GM12874 (cell line): ENCODE data around the gene TWSG1.

Source experiments
- TF ChIP-seq, protein P1 (sequence below): IDR thresholded peaks from 2 replicates; pipeline ENCODE4 v1.5.1; 2011; ENCODE audit warnings: low read depth, mild to moderate bottlenecking, control low read depth, low read length, moderate library complexity; ENCODE audit not compliant: insufficient read depth

The TWSG1 gene

DNA sequence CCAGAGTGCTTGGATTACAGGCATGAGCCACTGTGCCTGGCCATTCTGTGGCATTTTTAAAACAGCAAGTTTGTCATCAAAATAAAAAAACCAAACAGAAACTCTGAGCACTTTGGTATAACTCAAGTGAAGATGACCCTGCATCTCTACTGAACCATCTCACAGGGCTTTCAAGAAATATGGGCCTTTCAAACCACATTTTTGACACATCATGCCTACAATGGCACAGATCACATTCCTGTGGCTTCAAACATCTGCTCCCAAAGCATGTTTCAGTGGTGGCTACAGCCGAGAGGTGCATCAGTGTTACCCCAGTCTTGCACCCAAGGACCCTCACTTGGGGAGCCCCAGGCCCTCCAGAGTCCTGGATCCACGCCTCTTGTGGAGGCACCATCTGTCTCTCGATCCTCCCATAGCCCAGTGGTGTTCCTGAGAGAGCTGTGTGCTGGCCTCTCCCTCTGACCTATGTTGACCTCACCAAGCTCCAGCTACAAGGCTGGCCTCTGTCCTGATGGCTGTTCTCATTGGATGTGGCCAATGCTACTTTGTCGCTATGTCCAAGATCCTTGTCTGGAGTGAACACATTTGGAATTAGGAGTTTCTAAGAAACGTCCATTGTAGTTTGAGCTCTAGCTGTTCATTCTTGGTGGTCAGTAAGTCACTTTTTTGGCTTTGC is 85.5 kb downstream of the TWSG1 start:
- TF ChIP-seq, protein P1, sequence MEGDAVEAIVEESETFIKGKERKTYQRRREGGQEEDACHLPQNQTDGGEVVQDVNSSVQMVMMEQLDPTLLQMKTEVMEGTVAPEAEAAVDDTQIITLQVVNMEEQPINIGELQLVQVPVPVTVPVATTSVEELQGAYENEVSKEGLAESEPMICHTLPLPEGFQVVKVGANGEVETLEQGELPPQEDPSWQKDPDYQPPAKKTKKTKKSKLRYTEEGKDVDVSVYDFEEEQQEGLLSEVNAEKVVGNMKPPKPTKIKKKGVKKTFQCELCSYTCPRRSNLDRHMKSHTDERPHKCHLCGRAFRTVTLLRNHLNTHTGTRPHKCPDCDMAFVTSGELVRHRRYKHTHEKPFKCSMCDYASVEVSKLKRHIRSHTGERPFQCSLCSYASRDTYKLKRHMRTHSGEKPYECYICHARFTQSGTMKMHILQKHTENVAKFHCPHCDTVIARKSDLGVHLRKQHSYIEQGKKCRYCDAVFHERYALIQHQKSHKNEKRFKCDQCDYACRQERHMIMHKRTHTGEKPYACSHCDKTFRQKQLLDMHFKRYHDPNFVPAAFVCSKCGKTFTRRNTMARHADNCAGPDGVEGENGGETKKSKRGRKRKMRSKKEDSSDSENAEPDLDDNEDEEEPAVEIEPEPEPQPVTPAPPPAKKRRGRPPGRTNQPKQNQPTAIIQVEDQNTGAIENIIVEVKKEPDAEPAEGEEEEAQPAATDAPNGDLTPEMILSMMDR: no peak

DNA sequence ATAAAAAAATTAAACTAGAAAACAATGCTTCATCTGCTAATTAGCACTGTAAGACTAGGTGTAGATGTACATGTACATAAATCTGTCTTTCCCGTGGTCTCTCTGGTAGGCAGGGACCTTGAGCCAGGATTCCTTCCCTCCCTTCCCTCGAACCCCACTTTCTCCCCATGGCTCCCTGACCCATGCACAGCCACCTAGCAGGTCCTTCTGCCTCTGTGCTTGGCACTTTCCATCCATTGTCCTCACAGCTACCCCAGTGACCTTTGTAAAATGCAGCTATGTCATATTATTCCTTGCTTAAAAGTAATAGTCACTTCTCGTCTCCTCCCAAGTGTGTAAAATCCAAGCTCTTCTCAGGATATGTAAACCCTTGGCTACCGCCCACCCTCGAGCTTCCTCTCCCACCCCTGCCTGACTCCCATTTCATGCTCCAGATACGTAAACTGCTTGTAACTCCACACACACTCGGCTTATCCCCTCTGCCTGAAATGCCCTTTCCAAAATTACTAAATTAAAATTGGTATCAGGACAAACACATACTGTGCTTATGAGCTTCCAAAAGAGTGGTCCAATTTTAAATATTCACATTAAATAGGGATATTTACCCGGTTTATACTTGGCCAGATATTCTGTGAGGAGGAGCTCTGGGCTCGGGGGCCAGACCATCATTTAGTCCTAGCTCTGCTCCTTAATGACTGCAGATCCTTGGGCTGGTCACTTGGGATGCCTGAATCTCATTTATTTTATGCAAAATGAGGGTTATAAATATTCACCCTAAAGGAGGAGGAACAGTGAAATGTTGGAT is 86.7 kb downstream of the TWSG1 start:
- TF ChIP-seq, protein P1: no peak

DNA sequence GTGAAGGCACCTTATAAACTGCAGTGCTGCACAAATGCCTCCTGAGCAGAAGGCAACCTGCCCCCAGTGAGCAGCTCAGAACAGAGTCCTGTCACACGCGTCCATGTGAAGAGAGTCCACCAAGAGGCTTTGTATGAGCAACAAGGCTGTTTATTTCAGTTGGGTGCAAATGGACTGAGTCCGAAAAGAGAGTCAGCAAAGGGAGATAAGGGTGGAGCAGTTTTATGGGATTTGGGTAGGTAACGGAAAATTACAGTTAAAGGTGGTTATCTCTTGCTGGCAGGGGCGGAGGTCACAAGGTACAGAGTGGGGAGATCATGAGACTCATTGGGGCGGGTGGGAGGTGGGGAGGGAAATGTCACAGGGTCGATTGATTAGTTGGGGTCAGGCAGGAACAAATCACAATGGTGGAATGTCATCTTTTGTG is 87.3 kb downstream of the TWSG1 start:
- TF ChIP-seq, protein P1: no peak

DNA sequence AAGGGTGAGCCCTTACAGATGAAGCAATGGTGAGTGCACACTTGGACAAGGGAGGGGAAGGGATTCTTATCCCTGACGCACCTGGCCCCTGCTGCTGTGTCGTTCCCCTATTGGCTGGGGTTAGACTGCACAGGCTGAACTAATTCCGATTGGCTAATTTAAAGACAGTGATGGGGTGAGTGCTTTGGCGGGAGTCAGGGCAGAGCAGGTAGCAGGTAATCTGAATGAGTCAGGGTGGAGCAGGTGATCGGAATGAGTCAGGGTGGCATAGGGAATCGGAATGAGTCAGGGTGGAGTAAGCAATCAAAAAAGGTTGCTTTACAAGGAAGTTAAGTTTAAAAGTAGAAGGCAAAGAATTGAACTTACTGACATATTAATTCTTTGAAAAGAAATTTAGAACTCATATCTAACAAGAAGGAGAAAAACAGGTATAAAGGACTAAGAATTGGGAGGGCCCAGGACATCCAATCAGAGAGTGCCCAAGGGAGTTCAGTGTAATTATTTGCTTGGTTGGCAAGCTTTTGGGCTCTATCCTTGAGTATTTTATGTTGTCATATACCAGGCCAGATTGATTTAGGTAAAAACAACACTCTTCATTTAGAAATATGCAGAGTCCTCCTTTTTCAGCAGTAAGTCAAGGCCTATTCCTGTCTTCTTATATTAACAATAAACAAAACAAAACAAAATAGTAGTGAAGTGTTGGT is 88.4 kb downstream of the TWSG1 start:
- TF ChIP-seq, protein P1: no peak

- TF ChIP-seq, protein P1: no peak
These were observed 92.2 kb downstream of the TWSG1 start for GRCh38 chr18:9426753-9427152.

DNA sequence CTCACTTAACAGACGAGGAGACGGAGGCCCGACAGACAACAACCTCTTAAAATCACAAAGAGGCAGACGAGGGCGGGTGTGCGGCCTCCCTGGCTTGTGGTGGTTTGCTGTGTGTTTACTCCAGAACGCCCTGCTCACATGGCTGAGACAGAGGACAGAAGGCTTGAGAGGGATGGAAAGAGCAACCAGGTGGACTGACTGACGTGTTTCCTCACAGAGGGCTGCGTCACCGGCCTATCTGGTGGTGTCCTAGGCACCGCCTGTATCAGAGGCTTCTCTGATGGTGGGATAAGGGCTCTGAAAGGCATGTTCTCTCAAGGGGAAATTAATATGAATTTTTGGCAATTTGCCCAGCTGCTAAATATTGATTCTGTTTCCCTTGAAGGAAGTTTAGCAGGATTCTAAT is 93.7 kb downstream of the TWSG1 start:
- TF ChIP-seq, protein P1: no peak

DNA sequence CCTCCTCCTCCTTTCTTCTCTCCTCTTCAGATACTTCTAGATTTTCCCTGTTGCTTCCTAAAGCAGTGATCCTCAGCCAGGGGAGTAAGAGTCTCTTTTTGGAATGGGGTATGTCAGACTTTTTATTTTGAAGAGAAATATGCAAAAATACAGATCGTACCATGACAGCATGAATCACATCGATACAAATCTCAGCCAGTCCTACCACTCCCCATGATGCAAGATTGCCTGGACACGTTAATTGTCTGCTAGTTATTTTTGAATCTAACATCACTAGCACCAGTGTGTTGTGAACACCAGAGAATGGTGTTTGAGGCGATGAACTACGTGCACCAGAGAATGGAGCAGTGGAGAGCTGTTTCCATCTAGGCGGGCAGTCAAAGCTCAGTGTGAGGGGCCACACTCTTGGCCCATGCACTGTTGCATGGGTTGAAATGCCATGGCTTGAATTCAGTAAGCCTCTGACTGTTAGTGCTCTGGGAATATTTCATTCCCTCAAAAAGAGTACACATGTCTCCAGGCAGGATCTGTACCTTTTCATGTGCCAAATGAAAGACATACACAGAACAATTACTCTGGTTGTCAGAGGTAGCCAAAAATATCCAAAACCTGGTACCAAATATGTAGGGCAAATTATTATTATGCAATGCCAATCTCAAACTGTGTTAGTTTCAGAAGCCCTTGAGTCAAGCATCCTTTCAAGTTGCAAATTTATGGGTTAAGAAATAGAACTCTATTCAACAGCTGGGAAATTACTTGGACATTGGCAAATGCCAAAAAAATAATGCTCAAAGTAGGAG is 94.5 kb downstream of the TWSG1 start:
- TF ChIP-seq, protein P1: no peak
